ENCODE results near the gene ANO2.

DNA sequence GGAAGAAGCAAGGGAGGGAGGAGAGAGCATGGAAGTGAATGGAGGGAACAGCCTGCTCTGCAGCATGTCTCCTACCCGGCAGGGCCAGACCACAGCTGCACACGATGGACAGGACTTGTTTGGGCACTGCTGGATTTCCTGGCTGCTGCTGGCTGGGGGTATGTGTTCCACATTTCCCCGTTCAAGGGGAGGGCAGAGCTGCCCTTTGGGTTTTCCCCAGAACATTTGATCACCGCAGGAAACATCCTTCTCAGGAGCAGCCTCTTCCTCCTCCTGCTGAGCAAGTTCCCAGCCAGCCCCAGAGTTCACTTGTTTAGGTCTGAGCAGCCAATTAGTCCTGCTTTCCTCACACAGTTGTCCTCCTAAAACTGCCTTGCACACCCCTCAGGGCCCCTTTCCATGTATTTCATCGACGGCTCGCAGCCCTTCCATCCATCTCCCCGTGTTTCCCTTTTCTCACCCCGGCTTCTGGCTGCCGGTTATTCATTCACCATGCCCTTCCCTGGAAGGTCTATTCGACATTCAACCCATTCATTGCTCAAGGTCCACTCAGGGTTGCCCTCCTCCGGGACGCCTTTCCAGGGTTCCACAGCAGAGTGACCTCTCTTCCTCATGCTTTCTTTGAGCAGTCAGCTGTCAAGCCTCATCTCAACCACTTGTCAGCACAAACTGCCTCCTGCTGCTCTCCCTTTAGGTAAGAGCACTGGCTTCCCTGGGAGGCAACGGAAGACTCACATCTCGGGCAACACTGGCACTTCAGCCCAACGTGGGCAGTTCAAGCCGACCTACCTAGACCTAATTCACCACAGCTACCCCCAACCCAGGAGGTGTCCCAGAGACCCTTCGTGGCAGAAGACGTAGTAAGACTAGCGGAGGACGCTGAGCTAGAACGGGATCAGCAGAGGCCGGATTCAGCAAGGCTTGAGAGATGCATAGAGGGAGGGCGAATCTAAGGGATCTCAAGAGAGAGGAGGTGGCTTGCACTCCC, 20.1 kb upstream of the ANO2 start:
- TF ChIP-seq POLR2A (IDR thresholded peaks at IDR 0.05; ENCODE audit: low read length) (no peak), GATA1 (IDR thresholded peaks at IDR 0.05; ENCODE audit: low read depth, low read length) (no peak)
